ENCODE results near the gene GGT5.

DNA sequence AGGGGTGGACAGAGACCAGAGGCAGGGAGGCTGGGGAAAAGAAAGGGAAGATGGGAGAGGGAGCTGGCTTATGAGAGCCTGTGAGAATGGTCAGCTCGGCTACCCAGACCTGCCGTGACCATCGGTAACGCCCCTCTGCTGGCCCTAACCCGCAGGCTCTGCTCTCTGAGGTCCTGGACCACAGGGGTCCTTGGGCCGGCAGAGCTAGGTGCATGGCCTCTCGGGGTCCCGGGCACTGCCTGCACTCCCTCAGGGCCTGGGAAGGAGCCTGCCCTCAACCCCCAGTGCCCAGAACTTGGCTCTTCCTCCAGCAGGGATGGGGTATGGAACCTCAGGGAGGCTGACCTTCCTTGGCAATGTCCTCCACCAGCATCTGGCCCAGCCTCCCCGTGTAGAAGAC is 13.2 kb downstream of the GGT5 start:
- TF ChIP-seq POLR2A (IDR thresholded peaks at IDR 0.05), result no peak
- TF ChIP-seq, protein P1, sequence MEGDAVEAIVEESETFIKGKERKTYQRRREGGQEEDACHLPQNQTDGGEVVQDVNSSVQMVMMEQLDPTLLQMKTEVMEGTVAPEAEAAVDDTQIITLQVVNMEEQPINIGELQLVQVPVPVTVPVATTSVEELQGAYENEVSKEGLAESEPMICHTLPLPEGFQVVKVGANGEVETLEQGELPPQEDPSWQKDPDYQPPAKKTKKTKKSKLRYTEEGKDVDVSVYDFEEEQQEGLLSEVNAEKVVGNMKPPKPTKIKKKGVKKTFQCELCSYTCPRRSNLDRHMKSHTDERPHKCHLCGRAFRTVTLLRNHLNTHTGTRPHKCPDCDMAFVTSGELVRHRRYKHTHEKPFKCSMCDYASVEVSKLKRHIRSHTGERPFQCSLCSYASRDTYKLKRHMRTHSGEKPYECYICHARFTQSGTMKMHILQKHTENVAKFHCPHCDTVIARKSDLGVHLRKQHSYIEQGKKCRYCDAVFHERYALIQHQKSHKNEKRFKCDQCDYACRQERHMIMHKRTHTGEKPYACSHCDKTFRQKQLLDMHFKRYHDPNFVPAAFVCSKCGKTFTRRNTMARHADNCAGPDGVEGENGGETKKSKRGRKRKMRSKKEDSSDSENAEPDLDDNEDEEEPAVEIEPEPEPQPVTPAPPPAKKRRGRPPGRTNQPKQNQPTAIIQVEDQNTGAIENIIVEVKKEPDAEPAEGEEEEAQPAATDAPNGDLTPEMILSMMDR (IDR thresholded peaks at IDR 0.05), result no peak
